GM18498 (cell line): ENCODE results near the gene C1orf50.
"Not testable (repeated sequence)": the region's sequence is repeated elsewhere in the genome, so short reads cannot be mapped to it uniquely, and the experiment has no call there.

Experiments
- ATAC-seq: cut with Tn5 transposase; IDR thresholded peaks from one replicate; pipeline ENCODE4 v1.9.1; 2021; ENCODE audit warnings: mild to moderate bottlenecking, moderate library complexity; ENCODE audit not compliant: unreplicated experiment

Gene C1orf50

GRCh38 chr1:42739753-42740700 lies 27.0 kb upstream of the C1orf50 start, which contains the start of gene CLDN19:
Gene CLDN19 (minus strand): TSS chr1:42740236. CDS start chr1:42740063, 173 bp downstream.
- ATAC-seq = no peak

- ATAC-seq = no peak
Observed at GRCh38 chr1:42740851-42741580, 26.0 kb upstream of the C1orf50 start.

GRCh38 chr1:42741706-42742105 lies 25.3 kb upstream of the C1orf50 start:
- no peak for ATAC-seq

- ATAC-seq = no peak
Observed at GRCh38 chr1:42742141-42742540, 24.9 kb upstream of the C1orf50 start.

- ATAC-seq = no peak
Observed at GRCh38 chr1:42742617-42743316, 24.3 kb upstream of the C1orf50 start.

- no peak for ATAC-seq
Observed at GRCh38 chr1:42743317-42744147, 23.5 kb upstream of the C1orf50 start.

GRCh38 chr1:42744148-42744413 lies 23.0 kb upstream of the C1orf50 start:
- no peak for ATAC-seq

- ATAC-seq = no peak
Observed at GRCh38 chr1:42745851-42746250, 21.2 kb upstream of the C1orf50 start.

- no peak for ATAC-seq
Observed at GRCh38 chr1:42746436-42747105, 20.5 kb upstream of the C1orf50 start.

GRCh38 chr1:42747125-42747524 lies 19.9 kb upstream of the C1orf50 start:
- ATAC-seq = no peak

- no peak for ATAC-seq
Observed at GRCh38 chr1:42748021-42748420, 19.0 kb upstream of the C1orf50 start.

GRCh38 chr1:42748461-42749410 lies 18.3 kb upstream of the C1orf50 start:
- no peak for ATAC-seq

GRCh38 chr1:42750041-42750440 lies 17.0 kb upstream of the C1orf50 start:
- ATAC-seq = no peak

GRCh38 chr1:42751511-42752070 lies 15.5 kb upstream of the C1orf50 start:
- ATAC-seq = not testable (repeated sequence)

- no peak for ATAC-seq
Observed at GRCh38 chr1:42752284-42752683, 14.8 kb upstream of the C1orf50 start.

GRCh38 chr1:42753070-42753469 lies 14.0 kb upstream of the C1orf50 start:
- no peak for ATAC-seq

GRCh38 chr1:42756956-42757891 lies 9.8 kb upstream of the C1orf50 start:
- no peak for ATAC-seq

- ATAC-seq = no peak
Observed at GRCh38 chr1:42757892-42758275, 9.2 kb upstream of the C1orf50 start.
